ENCODE data around the gene FLNC. TPM values are rescaled to one million over a fixed set of nuclear protein-coding genes. Genes with fewer than 3 reads are reported as not detected.

FLNC gene
- total and polyA plus RNA-seq, 9 of the 15 experiments (the other 6 are each of a cell fraction or from before 2014, with no cell fraction given): 0.90 to 155 (median 28.8) TPM

GRCh38 chr7:128841921-128842673, 11.9 kb downstream of the FLNC start (continued):
- peak; percentile 76 for TF ChIP-seq RBFOX2 (IDR thresholded peaks at IDR 0.05; ENCODE audit: low read depth, low read length)
- no peak for TF ChIP-seq ZNF165 (CRISPR knock-in tag; IDR thresholded peaks at IDR 0.05; ENCODE audit: borderline replicate concordance)
- TF ChIP-seq MLLT1 (IDR thresholded peaks at IDR 0.05): 0 out of 4 replicates have a peak, but pooled peaks of 1 of the 2 experiments have one; percentile 23
- peak; percentile 90; the same call in 1 of the 2 replicates for TF ChIP-seq RBM14 (IDR thresholded peaks at IDR 0.05; ENCODE audit: borderline replicate concordance, insufficient read depth, low read depth, low read length)
- TF ChIP-seq ELK1 (CRISPR knock-in tag; IDR thresholded peaks at IDR 0.05): no peak
- TF ChIP-seq FOXA1 (IDR thresholded peaks at IDR 0.05; ENCODE audit: borderline replicate concordance): no peak
- no peak for TF ChIP-seq ERF (CRISPR knock-in tag; IDR thresholded peaks at IDR 0.05)
- no peak for TF ChIP-seq XRCC3 (IDR thresholded peaks at IDR 0.05)
- TF ChIP-seq RNF219 (CRISPR knock-in tag; IDR thresholded peaks at IDR 0.05): no peak
- TF ChIP-seq ZNF134 (CRISPR knock-in tag; conservative IDR thresholded peaks at IDR 0.05): no peak
- peak; percentile 24; the same call in 1 of the 2 replicates for TF ChIP-seq BHLHE40 (IDR thresholded peaks at IDR 0.05; ENCODE audit: low read length)
- 0 out of 2 replicates have a peak, but pooled peaks have one; percentile 8 for TF ChIP-seq DPF2 (IDR thresholded peaks at IDR 0.05)
- no peak for TF ChIP-seq SRSF9 (IDR thresholded peaks at IDR 0.05; ENCODE audit: borderline replicate concordance, low read depth, low read length)
- 0 out of 2 replicates have a peak, but pooled peaks have one; percentile 12 for TF ChIP-seq NFIC (IDR thresholded peaks at IDR 0.05)
- no peak for TF ChIP-seq CHD2 (IDR thresholded peaks at IDR 0.05; ENCODE audit: low read depth, low read length)
- peak; percentile 41 for TF ChIP-seq RBM22 (IDR thresholded peaks at IDR 0.05; ENCODE audit: low read depth, low read length, poor library complexity, severe bottlenecking)
- no peak for TF ChIP-seq HNRNPUL1 (IDR thresholded peaks at IDR 0.05; ENCODE audit: low read length)
- TF ChIP-seq HDAC2 (IDR thresholded peaks at IDR 0.05): peak; percentile 18; the same call in 1 of the 2 replicates
- no peak for TF ChIP-seq ZNF79 (CRISPR knock-in tag; IDR thresholded peaks at IDR 0.05; ENCODE audit: low read depth)
- TF ChIP-seq L3MBTL2 (IDR thresholded peaks at IDR 0.05): no peak
- no peak for TF ChIP-seq ZC3H8 (IDR thresholded peaks at IDR 0.05)
- no peak for TF ChIP-seq TCF15 (CRISPR knock-in tag; IDR thresholded peaks at IDR 0.05)
- TF ChIP-seq ZSCAN32 (CRISPR knock-in tag; IDR thresholded peaks at IDR 0.05): no peak
